HG03520 (cell line): ENCODE measurements around the gene ACTG1.

Experiments
- ATAC-seq: cut with Tn5 transposase; IDR thresholded peaks from one replicate; pipeline ENCODE4 v1.9.1; 2021; ENCODE audit warnings: mild to moderate bottlenecking, moderate library complexity; ENCODE audit not compliant: unreplicated experiment

The ACTG1 gene

DNA sequence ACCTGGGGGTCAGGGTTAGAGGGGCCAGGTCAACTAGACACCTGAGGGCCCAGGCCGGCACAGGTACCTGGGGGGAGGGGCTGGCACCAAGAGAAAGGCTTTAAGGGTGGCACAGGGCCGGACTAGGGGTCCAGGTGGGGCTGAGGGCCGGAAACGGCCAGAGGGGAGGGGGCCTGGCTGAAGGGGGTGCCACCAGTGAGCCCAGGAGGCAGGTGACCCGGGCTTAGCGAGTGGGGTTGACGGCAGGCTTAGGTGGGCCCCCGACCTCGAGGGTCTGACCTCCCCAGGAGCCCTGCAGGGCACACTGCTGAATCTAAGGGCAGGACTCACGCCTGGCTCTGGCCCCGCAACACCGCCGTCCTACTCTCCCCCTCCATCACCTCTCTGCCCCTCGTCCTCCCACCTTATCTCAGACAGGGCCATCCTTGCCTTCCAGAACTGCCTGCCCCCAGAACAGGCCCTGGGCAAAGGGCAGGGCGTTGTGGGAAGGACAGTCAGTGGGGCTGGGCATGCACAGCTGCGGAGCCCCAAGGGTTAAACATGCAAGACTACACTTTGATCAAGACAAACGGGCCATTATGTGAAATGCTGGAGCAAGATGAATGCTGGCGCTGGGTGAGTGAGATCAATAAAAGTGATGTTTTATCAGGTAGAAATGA, 44.4 kb downstream of the ACTG1 start:
- ATAC-seq: no peak

DNA sequence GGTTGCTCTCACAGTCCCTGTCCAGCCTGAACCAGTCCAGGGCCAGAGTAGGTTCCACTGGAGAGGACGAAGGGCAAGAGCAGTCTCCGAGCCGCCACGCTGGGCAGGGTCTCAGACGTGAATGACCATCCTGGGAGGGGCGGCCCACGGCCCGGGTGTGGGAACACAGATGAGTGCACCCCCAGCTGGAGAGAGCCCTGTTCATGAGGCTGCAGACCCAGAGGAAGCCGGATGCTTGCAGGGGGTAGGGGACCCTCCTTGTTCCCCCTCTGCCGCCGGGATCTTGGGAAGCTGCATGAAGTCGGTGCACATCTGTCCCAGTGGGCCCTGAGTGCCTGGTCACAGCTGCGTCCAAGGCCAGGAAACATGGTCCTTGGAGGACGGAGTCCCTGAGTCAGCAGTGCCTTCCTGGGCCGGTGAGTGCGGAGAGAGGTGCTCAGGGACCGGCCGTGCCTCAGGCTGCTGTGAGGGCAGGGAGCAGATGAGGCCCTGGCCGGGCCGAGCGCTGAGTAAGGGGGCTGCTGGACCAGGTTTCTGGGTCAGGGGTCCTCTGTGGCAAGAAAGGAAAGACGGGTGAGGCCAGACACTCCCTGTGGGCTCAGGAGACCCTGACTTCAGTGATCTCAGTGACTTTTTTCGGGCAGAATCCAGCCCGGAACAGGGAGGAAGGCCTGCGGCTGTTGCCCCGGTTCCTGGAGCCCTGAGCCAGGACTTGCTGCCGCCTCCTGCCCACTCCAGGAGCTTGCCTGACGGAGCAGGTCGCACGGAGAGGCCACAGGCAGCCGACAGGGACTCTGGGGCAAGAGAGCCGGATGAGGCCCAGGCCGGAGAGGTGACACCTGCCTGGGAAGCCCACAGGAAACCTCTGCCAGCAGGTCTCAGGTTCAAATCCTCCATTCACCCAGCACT, 45.8 kb downstream of the ACTG1 start:
- ATAC-seq: no peak

DNA sequence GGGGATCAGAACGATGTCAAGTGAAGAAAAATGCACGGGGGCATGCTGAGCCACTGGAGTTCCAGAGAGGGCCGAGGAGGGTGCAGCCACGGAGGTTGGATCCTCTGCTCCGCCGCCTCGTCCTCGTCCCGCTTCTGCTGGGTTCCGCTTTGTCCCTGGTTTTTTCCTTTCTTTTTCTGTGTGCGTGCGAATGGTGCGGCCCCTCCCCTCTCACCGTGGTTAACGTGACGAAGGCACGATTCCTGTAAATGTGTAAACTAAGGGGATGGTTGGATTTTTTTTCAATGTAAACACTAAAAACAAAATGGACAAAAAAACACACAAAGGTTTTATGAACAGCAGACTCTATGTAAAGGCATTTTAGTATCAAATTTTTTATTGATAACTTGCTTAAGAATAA, 46.7 kb downstream of the ACTG1 start:
- no peak for ATAC-seq

DNA sequence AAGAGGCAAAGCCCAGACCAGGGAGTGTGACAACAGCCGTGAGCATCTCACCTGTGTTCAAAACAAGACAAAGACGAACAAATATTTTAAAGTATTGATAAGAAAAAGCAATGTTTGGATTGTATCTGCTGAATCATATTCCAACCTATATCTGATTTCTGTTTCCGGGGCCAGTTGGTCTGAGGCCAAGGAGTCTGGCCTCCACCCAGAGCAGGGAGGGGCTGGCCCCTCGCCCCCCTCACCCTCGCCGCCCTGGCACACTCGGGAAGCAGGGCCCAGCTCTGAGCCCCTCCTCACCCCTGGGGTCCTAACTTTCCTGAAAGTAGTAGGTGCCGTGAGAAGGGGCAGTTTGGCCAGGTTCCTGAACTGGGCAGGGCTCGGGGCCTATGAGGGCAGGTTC, 48.0 kb downstream of the ACTG1 start:
- ATAC-seq: no peak

DNA sequence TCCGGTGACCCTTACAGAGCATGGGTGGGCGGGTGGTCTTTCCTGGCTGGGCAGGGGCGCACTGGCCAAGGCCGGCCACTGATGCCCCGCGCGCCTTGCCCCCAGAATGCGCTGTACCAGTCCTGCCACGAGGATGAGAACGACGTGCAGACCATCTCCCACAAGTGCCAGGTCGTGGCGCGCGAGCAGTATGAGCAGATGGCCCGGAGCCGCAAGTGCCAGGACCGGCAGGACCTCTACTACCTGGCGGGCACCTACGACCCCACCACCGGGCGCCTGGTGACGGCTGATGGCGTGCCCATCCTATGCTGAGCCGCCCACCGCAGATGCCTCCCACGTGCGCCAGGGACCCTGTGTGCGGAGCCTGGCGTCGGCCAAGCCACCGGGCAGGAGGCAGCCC, 49.1 kb downstream of the ACTG1 start:
- ATAC-seq: no peak

DNA sequence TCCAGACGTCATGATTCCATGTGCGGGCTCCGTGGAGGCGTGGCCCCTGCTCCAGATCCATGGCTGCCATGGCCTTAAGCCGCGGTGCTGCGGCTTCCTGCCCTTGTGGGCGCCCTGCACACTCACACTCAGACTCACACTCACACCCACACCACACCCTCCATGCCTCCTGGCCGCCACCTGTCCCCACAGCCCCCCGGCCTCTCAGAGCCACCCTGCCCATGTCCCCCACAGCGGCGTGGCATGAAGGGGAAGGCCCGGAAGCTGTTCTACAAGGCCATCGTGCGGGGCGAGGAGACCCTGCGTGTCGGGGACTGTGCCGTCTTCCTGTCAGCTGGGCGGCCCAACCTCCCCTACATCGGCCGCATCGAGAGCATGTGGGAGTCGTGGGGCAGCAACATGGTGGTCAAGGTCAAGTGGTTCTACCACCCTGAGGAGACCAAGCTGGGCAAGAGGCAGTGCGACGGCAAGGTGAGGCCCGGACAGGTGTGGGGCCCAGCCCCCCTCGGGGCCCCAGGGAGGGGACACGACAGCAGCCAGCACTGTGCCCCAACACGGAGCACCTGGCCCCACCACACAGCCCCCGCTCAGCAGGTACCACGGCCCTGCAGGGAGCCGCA, 50.0 kb downstream of the ACTG1 start:
- ATAC-seq: no peak

DNA sequence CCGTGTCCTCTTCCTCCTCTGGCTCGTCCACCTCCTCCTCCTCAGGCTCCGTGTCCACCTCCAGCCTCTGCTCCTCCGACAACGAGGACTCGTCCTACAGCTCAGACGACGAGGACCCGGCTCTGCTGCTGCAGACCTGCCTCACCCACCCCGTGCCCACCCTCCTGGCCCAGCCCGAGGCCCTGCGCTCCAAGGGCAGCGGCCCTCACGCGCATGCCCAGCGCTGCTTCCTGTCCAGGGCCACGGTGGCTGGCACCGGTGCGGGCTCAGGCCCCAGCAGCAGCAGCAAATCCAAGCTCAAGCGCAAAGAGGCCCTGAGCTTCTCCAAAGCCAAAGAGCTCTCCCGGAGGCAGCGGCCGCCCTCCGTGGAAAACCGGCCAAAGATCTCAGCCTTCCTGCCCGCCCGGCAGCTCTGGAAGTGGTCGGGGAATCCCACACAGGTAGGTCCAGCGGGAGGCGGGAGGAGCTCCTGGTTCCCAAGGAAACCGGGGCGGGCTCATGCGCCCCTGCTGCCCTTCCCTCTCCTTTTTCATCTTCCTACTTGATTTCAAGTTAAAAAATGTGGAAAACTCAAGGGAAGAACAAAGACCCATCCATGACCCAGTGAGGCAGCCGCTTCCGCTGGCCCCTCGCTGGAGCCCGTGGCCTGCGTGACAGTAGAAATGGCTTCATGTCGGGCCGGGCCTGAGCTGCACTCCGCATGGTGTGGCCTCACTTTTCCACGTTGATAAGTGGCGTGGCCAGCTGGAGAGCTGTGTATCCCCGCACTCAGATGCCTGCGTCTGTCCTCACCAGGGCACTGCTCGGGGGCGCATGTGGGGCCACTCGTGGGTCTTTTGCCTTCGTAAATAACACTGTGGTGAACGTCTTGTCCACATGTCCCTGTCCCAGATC, 50.7 kb downstream of the ACTG1 start:
- ATAC-seq: no peak

DNA sequence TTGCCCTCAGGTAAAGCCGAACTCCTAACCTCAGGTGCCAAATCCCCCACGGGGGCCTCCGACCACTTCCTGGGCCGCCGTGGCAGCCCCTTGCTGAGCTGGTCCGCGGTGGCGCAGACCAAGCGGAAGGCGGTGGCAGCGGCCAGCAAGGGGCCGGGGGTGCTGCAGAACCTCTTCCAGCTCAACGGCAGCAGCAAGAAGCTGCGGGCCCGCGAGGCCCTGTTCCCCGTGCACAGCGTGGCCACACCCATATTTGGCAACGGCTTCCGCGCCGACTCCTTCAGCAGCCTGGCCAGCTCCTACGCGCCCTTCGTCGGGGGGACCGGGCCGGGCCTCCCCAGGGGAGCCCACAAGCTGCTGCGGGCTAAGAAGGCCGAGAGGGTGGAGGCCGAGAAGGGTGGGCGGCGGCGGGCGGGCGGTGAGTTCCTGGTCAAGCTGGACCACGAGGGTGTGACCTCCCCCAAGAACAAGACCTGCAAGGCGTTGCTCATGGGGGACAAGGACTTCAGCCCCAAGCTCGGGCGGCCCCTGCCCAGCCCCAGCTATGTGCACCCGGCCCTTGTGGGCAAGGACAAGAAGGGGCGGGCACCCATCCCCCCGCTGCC, 51.6 kb downstream of the ACTG1 start:
- no peak for ATAC-seq
